ENCODE results near the gene TRPM3. TPM values are rescaled to one million over a fixed set of nuclear protein-coding genes. Genes with fewer than 3 reads are reported as not detected.

The TRPM3 gene
- total RNA-seq, 1 donor from 2014 or later: 0.22 TPM

DNA sequence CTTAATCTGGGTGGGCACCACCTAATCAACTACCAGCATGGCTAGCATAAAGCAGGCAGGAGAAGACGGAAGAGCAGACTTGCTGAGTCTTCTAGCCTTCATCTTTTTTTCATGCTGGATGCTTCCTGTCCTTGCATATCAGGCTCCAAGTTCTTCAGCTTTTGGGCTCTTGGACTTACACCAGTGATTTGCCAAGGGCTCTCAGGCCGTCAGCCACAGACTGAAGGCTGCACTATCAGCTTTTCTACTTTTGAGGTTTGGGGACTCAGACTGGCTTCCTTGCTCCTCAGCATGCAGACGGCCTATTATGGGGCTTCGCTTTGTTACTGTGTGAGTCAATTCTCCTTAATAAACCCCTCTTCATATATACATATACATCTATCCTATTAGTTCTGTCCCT lies 180.2 kb downstream of the TRPM3 start:
- Histone ChIP-seq H3K36me3 (no peaks in the 10 kb centered on the region), H3K4me3 (no peak overlapping the region), H3K9me3 (replicated peaks) (no peaks in the 10 kb centered on the region), H3K27ac (replicated peaks) (no peak overlapping the region), H3K27me3 (ENCODE audit: low read depth) (no peaks in the 10 kb centered on the region), H3K4me1 (no peaks in the 10 kb centered on the region)
- DNase-seq: no peak
- TF ChIP-seq, protein P1, sequence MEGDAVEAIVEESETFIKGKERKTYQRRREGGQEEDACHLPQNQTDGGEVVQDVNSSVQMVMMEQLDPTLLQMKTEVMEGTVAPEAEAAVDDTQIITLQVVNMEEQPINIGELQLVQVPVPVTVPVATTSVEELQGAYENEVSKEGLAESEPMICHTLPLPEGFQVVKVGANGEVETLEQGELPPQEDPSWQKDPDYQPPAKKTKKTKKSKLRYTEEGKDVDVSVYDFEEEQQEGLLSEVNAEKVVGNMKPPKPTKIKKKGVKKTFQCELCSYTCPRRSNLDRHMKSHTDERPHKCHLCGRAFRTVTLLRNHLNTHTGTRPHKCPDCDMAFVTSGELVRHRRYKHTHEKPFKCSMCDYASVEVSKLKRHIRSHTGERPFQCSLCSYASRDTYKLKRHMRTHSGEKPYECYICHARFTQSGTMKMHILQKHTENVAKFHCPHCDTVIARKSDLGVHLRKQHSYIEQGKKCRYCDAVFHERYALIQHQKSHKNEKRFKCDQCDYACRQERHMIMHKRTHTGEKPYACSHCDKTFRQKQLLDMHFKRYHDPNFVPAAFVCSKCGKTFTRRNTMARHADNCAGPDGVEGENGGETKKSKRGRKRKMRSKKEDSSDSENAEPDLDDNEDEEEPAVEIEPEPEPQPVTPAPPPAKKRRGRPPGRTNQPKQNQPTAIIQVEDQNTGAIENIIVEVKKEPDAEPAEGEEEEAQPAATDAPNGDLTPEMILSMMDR (IDR thresholded peaks at IDR 0.05; ENCODE audit: borderline replicate concordance): no peak
- intact Hi-C loops (cut with micrococcal nuclease): no loop called here

DNA sequence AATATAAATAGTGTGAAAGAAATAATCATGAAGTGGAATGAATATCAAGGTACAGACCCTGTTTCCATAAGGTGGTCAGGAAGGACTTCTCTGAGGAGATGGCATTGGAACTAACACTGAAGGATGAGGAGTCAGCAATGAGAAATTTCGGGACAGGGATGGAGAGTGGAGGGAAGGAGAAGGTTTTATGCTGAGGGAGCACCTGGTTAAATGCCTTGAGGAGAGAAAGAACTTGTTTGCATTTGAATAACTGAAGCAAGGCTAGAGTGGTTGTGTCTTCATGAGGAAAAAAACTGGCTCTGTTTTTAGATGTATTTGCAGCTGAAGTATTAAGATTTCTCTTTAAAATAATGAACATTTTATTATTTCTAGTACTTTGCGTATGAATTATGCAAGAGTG lies 180.8 kb downstream of the TRPM3 start:
- no peak overlapping the region for H3K4me3 ChIP-seq
- no peaks in the 10 kb centered on the region for H3K27me3 ChIP-seq (ENCODE audit: low read depth)
- TF ChIP-seq, protein P1 (IDR thresholded peaks at IDR 0.05; ENCODE audit: borderline replicate concordance): no peak
- no peaks in the 10 kb centered on the region for H3K36me3 ChIP-seq
- H3K27ac ChIP-seq (replicated peaks): no peak overlapping the region
- H3K9me3 ChIP-seq (replicated peaks): no peaks in the 10 kb centered on the region
- intact Hi-C loops (cut with micrococcal nuclease): no loop called here
- no peak for DNase-seq
- H3K4me1 ChIP-seq: no peaks in the 10 kb centered on the region

DNA sequence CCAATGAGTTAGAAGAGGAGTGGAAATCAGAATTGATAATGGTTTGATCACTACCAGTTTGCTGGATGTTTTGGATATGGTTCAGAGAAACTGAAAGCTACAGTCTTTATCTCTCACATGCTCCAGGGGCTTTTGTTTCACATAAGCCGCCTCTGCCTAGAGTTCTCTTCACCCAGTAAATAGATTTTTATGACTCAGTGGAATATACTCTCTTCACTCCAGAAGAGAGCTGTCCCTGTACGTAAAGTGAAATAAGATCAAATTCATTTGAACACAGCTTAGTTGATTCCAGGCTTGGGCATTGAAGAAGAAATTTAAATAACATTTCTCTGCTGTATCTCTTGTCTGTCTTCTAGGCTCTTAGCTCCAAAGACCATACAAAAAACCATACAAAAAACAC lies 184.9 kb downstream of the TRPM3 start:
- no peak overlapping the region for H3K27ac ChIP-seq (replicated peaks)
- no peaks in the 10 kb centered on the region for H3K4me1 ChIP-seq
- no peaks in the 10 kb centered on the region for H3K27me3 ChIP-seq (ENCODE audit: low read depth)
- intact Hi-C loops (cut with micrococcal nuclease): loop anchor here (10.0 kb wide), 1 partner anchor 308 kb away; no protein-coding TSS in a partner anchor
- H3K4me3 ChIP-seq: no peak overlapping the region
- no peaks in the 10 kb centered on the region for H3K36me3 ChIP-seq
- H3K9me3 ChIP-seq (replicated peaks): no peaks in the 10 kb centered on the region
- no peak for DNase-seq
- TF ChIP-seq, protein P1 (IDR thresholded peaks at IDR 0.05; ENCODE audit: borderline replicate concordance): no peak

DNA sequence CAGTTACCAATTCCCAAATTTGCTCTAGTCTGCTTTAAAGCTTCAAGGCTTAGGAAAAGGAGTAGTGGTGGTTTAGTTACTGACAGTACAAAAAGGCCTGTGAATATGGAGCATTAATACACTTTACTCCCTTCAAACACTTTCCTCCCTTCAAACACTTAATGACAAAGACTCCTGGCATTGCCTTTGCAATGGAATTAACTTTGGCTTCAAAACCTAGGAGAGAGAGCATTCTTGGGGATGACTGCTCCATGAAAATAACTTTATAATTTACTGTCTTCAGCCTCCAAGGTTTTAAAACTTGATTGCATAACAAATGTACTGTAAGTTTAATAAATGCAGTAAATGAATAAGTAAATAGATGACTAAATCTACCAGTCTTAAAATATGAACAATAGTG lies 185.6 kb downstream of the TRPM3 start:
- no peak for DNase-seq
- Histone ChIP-seq H3K27ac (replicated peaks) (no peak overlapping the region), H3K4me3 (no peak overlapping the region), H3K36me3 (no peaks in the 10 kb centered on the region), H3K9me3 (replicated peaks) (no peaks in the 10 kb centered on the region), H3K4me1 (no peaks in the 10 kb centered on the region), H3K27me3 (ENCODE audit: low read depth) (no peaks in the 10 kb centered on the region)
- intact Hi-C loops (cut with micrococcal nuclease): loop anchor here (10.0 kb wide), 1 partner anchor 309 kb away; no protein-coding TSS in a partner anchor
- TF ChIP-seq, protein P1 (IDR thresholded peaks at IDR 0.05; ENCODE audit: borderline replicate concordance): no peak

DNA sequence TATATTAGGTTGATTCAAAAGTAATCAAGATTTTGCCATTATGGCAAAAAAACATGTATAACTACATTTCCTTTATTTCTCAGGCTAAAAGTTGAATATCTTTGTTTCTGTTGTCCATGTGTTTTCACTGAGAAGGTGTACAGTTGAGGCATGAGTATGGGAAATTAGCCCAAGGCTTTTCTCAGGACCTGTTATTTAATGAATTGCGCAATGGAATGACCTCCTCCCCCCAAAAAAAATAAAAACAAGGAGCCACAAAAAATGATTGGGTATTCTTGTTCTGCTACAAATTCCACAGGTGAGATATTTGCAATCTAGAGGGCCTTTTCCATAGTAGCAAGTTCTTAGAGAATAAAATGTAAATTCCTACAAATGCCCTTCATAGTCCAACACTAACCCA lies 186.8 kb downstream of the TRPM3 start:
- Histone ChIP-seq H3K27ac (replicated peaks) (no peak overlapping the region), H3K4me1 (no peaks in the 10 kb centered on the region), H3K9me3 (replicated peaks) (no peaks in the 10 kb centered on the region), H3K4me3 (no peak overlapping the region), H3K27me3 (ENCODE audit: low read depth) (no peaks in the 10 kb centered on the region), H3K36me3 (no peaks in the 10 kb centered on the region)
- DNase-seq: no peak
- intact Hi-C loops (cut with micrococcal nuclease): loop anchor here (10.0 kb wide), 1 partner anchor 310 kb away; no protein-coding TSS in a partner anchor
- TF ChIP-seq, protein P1 (IDR thresholded peaks at IDR 0.05; ENCODE audit: borderline replicate concordance): no peak

Measured in left ventricle myocardium inferior (tissue), 1 donor.